Upper lobe of left lung (tissue), 4 donors: ENCODE results near the gene AXIN2.

Source experiments
- CTCF ChIP-seq, 6 experiments: fragments of 450-650 bp in 4 of 6; fragments of 200-600 bp in 2 of 6; sonication (generic) in 2 of 6; IDR thresholded peaks; one replicate each; pipeline ENCODE4 v1.5.1; 2016 to 2019; ENCODE audit warnings: antibody characterized with exemption in 6 of 6
- POLR2AphosphoS5 ChIP-seq, 2 donors: sonication (generic); formaldehyde crosslinking; IDR thresholded peaks; one replicate each; pipeline ENCODE4 v1.5.1; 2017; ENCODE audit warnings: antibody characterized with exemption in 2 of 2

GRCh38 chr17:65519462-65519861, 42.0 kb downstream of the AXIN2 start:
- TF ChIP-seq CTCF (IDR thresholded peaks at IDR 0.05) (no peak), POLR2AphosphoS5 (IDR thresholded peaks at IDR 0.05) (no peak)
